ENCODE measurements around the gene EIF2S3B. TPM values are rescaled to one million over a fixed set of nuclear protein-coding genes. Genes with fewer than 3 reads are reported as not detected.

The EIF2S3B gene
- total RNA-seq (2014; rRNA removed) (0.63 and 0.95 TPM in 2 replicates), Bru-seq, nascent RNA (percentile 10 among the genes with signal in this experiment), BruChase-seq, experiment 1, labeled RNA remaining after a 6-hour chase (percentile 13 among the genes with signal in this experiment), BruChase-seq, experiment 2, labeled RNA remaining after a 2-hour chase (percentile 10 among the genes with signal in this experiment)
- long read RNA-seq, result 0 reads

GRCh38 chr12:10505620-10506019 is at the start of gene EIF2S3B:
TSS of gene EIF2S3B (plus strand) at chr12:10505890. CDS start at chr12:10505903, 13 bp downstream.
- ChIA-PET CTCF (no interaction called here), POLR2A (ENCODE audit: unreplicated experiment) (no interaction called here)
- Histone ChIP-seq H2AFZ (ENCODE audit: low read length) (no peak within 1 kb of the TSS), H3K4me1 (ENCODE audit: insufficient read depth, low read length) (no peaks in the 10 kb centered on the region), H3K4me2 (ENCODE audit: low read length) (no peak within 1 kb of the TSS), H3K27me3 (ENCODE audit: low read length) (no peaks in the 10 kb centered on the region), H3K9ac (ENCODE audit: low read length) (no peak within 1 kb of the TSS), H3K27ac (ENCODE audit: low read length) (no peak within 1 kb of the TSS), H3K9me2 (replicated peaks; ENCODE audit: low read length) (no peaks in the 10 kb centered on the region), H3K4me3 (ENCODE audit: low read length) (no peak within 1 kb of the TSS), H3K9me3 (ENCODE audit: low read length) (no peaks in the 10 kb centered on the region), H3K36me3 (ENCODE audit: low read depth, low read length) (no peaks in the 10 kb centered on the region), H3F3A (ENCODE audit: low read length, unreplicated experiment) (no peaks in the 10 kb centered on the region), H3K79me2 (ENCODE audit: low read length) (no peaks in the 10 kb centered on the region), H4K20me1 (ENCODE audit: low read length) (no peaks in the 10 kb centered on the region)
- TF ChIP-seq EZH2 (IDR thresholded peaks at IDR 0.05; ENCODE audit: low read length, unreplicated experiment) (no peak), CTCF (conservative IDR thresholded peaks at IDR 0.05; ENCODE audit: low read depth, low read length) (no peak), EZH2phosphoT487 (IDR thresholded peaks at IDR 0.05; ENCODE audit: borderline replicate concordance, low read length) (no peak)
- DNase-seq (no peak), ATAC-seq (no peak)
- intact Hi-C loops (cut with micrococcal nuclease), result loop anchor here (10.0 kb wide), 1 partner anchor 141 kb away; no protein-coding TSS in a partner anchor
- BruUV-seq (replicated peaks), result no TSS peak

- no TSS peak for BruUV-seq (replicated peaks)
- CTCF ChIA-PET, result no interaction called here
- intact Hi-C loops (cut with micrococcal nuclease), result no loop called here
Observed at GRCh38 chr12:10456856-10457255, 48.8 kb upstream of the EIF2S3B start.

More at GRCh38 chr12:10456856-10457255, 48.8 kb upstream of the EIF2S3B start:
- H3K9me2 ChIP-seq (replicated peaks; ENCODE audit: low read length), result no peaks in the 10 kb centered on the region
- H3K9ac ChIP-seq (ENCODE audit: low read length), result no peak overlapping the region
- H3K4me2 ChIP-seq (ENCODE audit: low read length), result no peak overlapping the region
- H3K4me1 ChIP-seq (ENCODE audit: insufficient read depth, low read length), result 0 out of 2 replicates have a peak, but pooled peaks cover 4% of the 10 kb centered on the region
- H3K79me2 ChIP-seq (ENCODE audit: low read length), result no peaks in the 10 kb centered on the region
- no peak overlapping the region for H3K27ac ChIP-seq (ENCODE audit: low read length)
- DNase-seq, result no peak
- no peaks in the 10 kb centered on the region for H4K20me1 ChIP-seq (ENCODE audit: low read length)
- POLR2A ChIA-PET (ENCODE audit: unreplicated experiment), result no interaction called here
- TF ChIP-seq EZH2 (IDR thresholded peaks at IDR 0.05; ENCODE audit: low read length, unreplicated experiment) (no peak), EZH2phosphoT487 (IDR thresholded peaks at IDR 0.05; ENCODE audit: borderline replicate concordance, low read length) (no peak), CTCF (conservative IDR thresholded peaks at IDR 0.05; ENCODE audit: low read depth, low read length) (no peak)
- no peak overlapping the region for H2AFZ ChIP-seq (ENCODE audit: low read length)
- H3K27me3 ChIP-seq (ENCODE audit: low read length), result no peaks in the 10 kb centered on the region
- no peak overlapping the region for H3K4me3 ChIP-seq (ENCODE audit: low read length)
- no peaks in the 10 kb centered on the region for H3K36me3 ChIP-seq (ENCODE audit: low read depth, low read length)
- no peaks in the 10 kb centered on the region for H3F3A ChIP-seq (ENCODE audit: low read length, unreplicated experiment)
- no peak for ATAC-seq
- no peaks in the 10 kb centered on the region for H3K9me3 ChIP-seq (ENCODE audit: low read length)

All from PC-3 (cell line).